Measurements from ENCODE around the gene LUC7L2. TPM values are rescaled to one million over a fixed set of nuclear protein-coding genes. Genes with fewer than 3 reads are reported as not detected.
A peak's percentile ranks its signal among the peaks of the same experiment; 100 is the strongest.

LUC7L2 gene
- total RNA-seq, 6 experiments from 2014 or later: 55.1 to 74.4 (median 66.1) TPM

DNA sequence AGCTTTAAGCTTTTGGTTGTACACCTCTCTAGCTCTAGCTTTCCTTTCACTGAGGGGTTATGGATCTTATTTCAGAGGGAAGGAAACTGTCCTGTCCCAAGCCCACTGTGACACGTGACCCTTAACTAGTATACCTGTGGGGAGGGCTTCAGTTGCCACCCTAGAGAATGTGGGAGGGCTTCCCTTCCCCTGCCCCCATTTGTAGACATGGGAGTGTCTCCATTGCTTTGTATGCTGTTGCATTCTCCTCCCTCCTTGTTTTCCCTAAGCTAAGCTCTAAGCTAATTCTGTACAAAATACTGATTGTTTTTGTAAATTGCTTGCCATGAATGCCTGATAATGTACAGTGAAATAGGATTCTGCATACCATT, 11.2 kb downstream of the LUC7L2 start:
- no peak overlapping the region for H3K4me3 Mint-ChIP-seq
- H3K4me1 Mint-ChIP-seq (ENCODE audit: low read depth): peaks cover 47% of the 10 kb centered on the region
- H3K9me3 Mint-ChIP-seq: no peaks in the 10 kb centered on the region
- no peaks in the 10 kb centered on the region for H3K27me3 Mint-ChIP-seq (ENCODE audit: insufficient read depth)
- H3K36me3 Mint-ChIP-seq (ENCODE audit: low read depth): peaks cover 5% of the 10 kb centered on the region; the same call in 1 of the 2 replicates
- no peak for DNase-seq
- peak overlapping the region; percentile 3; the same call in 1 of the 2 replicates for H3K27ac Mint-ChIP-seq
- TF ChIP-seq, protein P1, sequence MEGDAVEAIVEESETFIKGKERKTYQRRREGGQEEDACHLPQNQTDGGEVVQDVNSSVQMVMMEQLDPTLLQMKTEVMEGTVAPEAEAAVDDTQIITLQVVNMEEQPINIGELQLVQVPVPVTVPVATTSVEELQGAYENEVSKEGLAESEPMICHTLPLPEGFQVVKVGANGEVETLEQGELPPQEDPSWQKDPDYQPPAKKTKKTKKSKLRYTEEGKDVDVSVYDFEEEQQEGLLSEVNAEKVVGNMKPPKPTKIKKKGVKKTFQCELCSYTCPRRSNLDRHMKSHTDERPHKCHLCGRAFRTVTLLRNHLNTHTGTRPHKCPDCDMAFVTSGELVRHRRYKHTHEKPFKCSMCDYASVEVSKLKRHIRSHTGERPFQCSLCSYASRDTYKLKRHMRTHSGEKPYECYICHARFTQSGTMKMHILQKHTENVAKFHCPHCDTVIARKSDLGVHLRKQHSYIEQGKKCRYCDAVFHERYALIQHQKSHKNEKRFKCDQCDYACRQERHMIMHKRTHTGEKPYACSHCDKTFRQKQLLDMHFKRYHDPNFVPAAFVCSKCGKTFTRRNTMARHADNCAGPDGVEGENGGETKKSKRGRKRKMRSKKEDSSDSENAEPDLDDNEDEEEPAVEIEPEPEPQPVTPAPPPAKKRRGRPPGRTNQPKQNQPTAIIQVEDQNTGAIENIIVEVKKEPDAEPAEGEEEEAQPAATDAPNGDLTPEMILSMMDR (IDR thresholded peaks at IDR 0.05): no peak

DNA sequence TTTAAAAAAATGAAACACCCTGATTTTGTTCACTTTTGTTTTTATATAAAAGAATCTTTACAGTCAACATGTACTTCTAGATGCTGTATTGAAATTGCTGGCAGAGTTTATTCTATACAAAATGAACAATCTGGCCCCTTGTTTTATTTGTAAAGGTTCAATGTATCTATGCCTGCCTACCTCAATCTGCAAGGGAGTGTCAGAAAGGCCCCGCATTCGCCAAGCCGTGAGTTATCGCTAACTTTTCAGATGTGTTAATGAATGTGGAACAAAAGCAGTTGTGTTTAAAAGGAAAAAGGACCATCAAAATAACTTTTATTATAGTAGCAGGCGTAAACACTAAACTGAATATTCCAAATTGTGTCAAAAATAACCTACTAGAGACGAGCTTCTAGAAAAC, 14.6 kb downstream of the LUC7L2 start:
- H3K36me3 Mint-ChIP-seq (ENCODE audit: low read depth): peaks cover 14% of the 10 kb centered on the region
- peaks cover 25% of the 10 kb centered on the region for H3K4me1 Mint-ChIP-seq (ENCODE audit: low read depth)
- H3K4me3 Mint-ChIP-seq: no peak overlapping the region
- H3K27me3 Mint-ChIP-seq (ENCODE audit: insufficient read depth): no peaks in the 10 kb centered on the region
- TF ChIP-seq, protein P1 (IDR thresholded peaks at IDR 0.05): no peak
- no peak overlapping the region for H3K27ac Mint-ChIP-seq
- DNase-seq: no peak
- no peaks in the 10 kb centered on the region for H3K9me3 Mint-ChIP-seq

DNA sequence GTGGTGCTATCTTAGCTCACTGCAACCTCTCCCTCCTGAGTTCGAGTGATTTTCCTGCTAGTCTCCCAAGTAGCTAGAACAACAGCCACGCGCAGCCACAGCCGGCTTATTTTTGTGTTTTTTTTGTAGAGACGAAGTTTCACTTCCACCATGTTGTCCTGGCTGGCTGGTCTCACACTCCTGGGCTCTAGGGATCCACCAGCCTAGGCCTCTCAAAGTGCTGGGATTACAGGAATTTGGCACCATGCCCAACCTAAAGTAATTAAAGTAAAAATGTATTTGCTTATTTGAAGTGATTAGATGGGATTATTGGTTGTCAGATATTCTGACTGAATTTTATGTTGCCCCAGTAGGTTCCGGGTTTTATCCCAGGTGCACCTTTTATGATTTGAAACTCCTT, 22.7 kb downstream of the LUC7L2 start:
- Mint-ChIP-seq H3K4me1 (ENCODE audit: low read depth) (no peaks in the 10 kb centered on the region), H3K36me3 (ENCODE audit: low read depth) (peaks cover 16% of the 10 kb centered on the region), H3K27me3 (ENCODE audit: insufficient read depth) (no peaks in the 10 kb centered on the region), H3K9me3 (no peaks in the 10 kb centered on the region), H3K27ac (no peak overlapping the region), H3K4me3 (no peak overlapping the region)
- no peak for DNase-seq
- TF ChIP-seq, protein P1 (IDR thresholded peaks at IDR 0.05): no peak

DNA sequence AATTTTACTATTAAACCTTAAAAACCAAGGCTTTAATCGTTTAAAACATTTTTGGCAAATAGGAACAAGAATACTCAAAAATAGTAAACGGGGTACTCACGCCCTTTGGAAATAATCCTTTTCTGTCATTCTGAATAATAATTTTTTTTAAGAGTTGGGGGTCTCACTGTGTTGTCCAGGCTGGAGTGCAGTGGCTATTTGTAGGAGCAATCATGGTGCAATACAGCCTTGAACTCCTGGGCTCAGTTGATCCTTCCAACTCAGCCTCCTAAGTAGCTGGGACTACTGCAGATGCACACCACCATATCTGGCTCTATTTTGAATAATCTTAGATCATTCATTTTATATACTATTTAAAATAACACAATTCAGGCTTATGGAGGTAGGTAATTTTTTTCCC, 24.9 kb downstream of the LUC7L2 start:
- no peak for DNase-seq
- H3K27me3 Mint-ChIP-seq (ENCODE audit: insufficient read depth): no peaks in the 10 kb centered on the region
- peaks cover 32% of the 10 kb centered on the region for H3K36me3 Mint-ChIP-seq (ENCODE audit: low read depth)
- no peak overlapping the region for H3K4me3 Mint-ChIP-seq
- H3K27ac Mint-ChIP-seq: no peak overlapping the region
- no peaks in the 10 kb centered on the region for H3K9me3 Mint-ChIP-seq
- TF ChIP-seq, protein P1 (IDR thresholded peaks at IDR 0.05): no peak
- no peaks in the 10 kb centered on the region for H3K4me1 Mint-ChIP-seq (ENCODE audit: low read depth)

DNA sequence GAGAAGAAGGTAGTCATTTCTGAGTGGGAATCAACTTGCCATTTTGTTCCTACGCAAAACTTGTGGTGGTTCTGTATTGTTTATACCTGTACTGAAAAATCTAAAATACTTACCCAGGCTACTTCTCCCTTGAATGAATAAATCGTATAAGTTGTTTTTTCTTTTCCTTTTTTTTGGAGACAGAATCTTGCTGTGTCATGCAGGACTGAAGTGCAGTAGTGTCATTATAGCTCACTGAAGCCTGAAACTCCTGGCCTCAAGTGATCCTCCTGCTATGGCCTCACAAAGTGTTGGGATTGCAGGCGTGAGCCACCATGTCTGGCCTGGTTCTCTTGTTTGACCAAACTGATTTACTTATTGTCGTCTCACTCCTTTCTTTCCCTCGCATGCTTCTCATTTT, 27.9 kb downstream of the LUC7L2 start:
- peak overlapping the region; percentile 16; the same call in 1 of the 2 replicates for H3K27ac Mint-ChIP-seq
- no peak overlapping the region for H3K4me3 Mint-ChIP-seq
- TF ChIP-seq, protein P1 (IDR thresholded peaks at IDR 0.05): no peak
- H3K4me1 Mint-ChIP-seq (ENCODE audit: low read depth): no peaks in the 10 kb centered on the region
- no peaks in the 10 kb centered on the region for H3K27me3 Mint-ChIP-seq (ENCODE audit: insufficient read depth)
- no peak for DNase-seq
- H3K36me3 Mint-ChIP-seq (ENCODE audit: low read depth): peaks cover 29% of the 10 kb centered on the region
- H3K9me3 Mint-ChIP-seq: no peaks in the 10 kb centered on the region

DNA sequence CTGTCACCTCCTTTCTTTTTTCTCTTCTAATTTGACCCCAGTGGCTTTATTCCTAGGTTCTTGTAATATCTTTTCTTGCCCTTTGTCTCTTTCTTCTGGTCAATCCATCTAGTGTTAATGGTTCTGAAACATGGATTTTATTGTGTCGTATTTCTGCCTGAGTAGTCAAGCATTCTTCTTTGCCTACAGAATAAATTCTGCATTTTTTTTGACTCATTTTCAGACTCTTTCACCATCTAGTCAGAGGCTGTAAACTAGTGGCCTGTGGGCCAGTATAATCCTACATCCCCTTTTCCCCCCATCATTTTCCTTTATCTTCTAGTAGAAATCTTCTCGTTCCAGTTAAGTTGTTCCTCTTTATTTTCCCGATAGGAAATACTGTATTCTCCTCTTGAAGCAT, 29.4 kb downstream of the LUC7L2 start:
- Mint-ChIP-seq H3K4me1 (ENCODE audit: low read depth) (peaks cover 8% of the 10 kb centered on the region), H3K27me3 (ENCODE audit: insufficient read depth) (no peaks in the 10 kb centered on the region), H3K27ac (no peak overlapping the region), H3K9me3 (no peaks in the 10 kb centered on the region), H3K4me3 (no peak overlapping the region), H3K36me3 (ENCODE audit: low read depth) (peaks cover 33% of the 10 kb centered on the region)
- TF ChIP-seq, protein P1 (IDR thresholded peaks at IDR 0.05): no peak
- no peak for DNase-seq
